ENCODE measurements around the gene ST8SIA1.
A peak's percentile ranks its signal among the peaks of the same experiment; 100 is the strongest.
"Not testable (repeated sequence)": the region's sequence is repeated elsewhere in the genome, so short reads cannot be mapped to it uniquely, and the experiment has no call there.

ST8SIA1 gene

GRCh38 chr12:22334410-22335100 is at the start of gene ST8SIA1:
Gene ST8SIA1 (minus strand): TSS chr12:22334707. CDS start chr12:22334232, 475 bp downstream.
- peak; percentile 24 for DNase-seq (ENCODE audit: low read depth)

- DNase-seq (ENCODE audit: low read depth), result no peak
Measured at GRCh38 chr12:22380031-22380430, 45.5 kb upstream of the ST8SIA1 start.

GRCh38 chr12:22377731-22378496 is 43.4 kb upstream of the ST8SIA1 start:
- DNase-seq (ENCODE audit: low read depth), result no peak

- DNase-seq (ENCODE audit: low read depth), result not testable (repeated sequence)
Measured at GRCh38 chr12:22376596-22377150, 42.2 kb upstream of the ST8SIA1 start.

GRCh38 chr12:22374508-22374907 is 40.0 kb upstream of the ST8SIA1 start:
- no peak for DNase-seq (ENCODE audit: low read depth)

- no peak for DNase-seq (ENCODE audit: low read depth)
Measured at GRCh38 chr12:22372277-22372837, 37.9 kb upstream of the ST8SIA1 start.

GRCh38 chr12:22366181-22366580 is 31.7 kb upstream of the ST8SIA1 start:
- DNase-seq (ENCODE audit: low read depth), result no peak

- DNase-seq (ENCODE audit: low read depth), result no peak
Measured at GRCh38 chr12:22361785-22362184, 27.3 kb upstream of the ST8SIA1 start.

- DNase-seq (ENCODE audit: low read depth), result no peak
Measured at GRCh38 chr12:22360774-22361173, 26.3 kb upstream of the ST8SIA1 start.

- DNase-seq (ENCODE audit: low read depth), result no peak
Measured at GRCh38 chr12:22357531-22357930, 23.0 kb upstream of the ST8SIA1 start.

GRCh38 chr12:22356231-22356630 is 21.7 kb upstream of the ST8SIA1 start:
- no peak for DNase-seq (ENCODE audit: low read depth)

- no peak for DNase-seq (ENCODE audit: low read depth)
Measured at GRCh38 chr12:22355011-22355580, 20.6 kb upstream of the ST8SIA1 start.

- no peak for DNase-seq (ENCODE audit: low read depth)
Measured at GRCh38 chr12:22353615-22354325, 19.3 kb upstream of the ST8SIA1 start.

GRCh38 chr12:22350886-22351285 is 16.4 kb upstream of the ST8SIA1 start:
- DNase-seq (ENCODE audit: low read depth), result no peak

GRCh38 chr12:22348208-22348607 is 13.7 kb upstream of the ST8SIA1 start:
- DNase-seq (ENCODE audit: low read depth), result no peak

- DNase-seq (ENCODE audit: low read depth), result no peak
Measured at GRCh38 chr12:22340143-22340542, 5.6 kb upstream of the ST8SIA1 start.

GRCh38 chr12:22339691-22340090 is 5.2 kb upstream of the ST8SIA1 start:
- no peak for DNase-seq (ENCODE audit: low read depth)

GRCh38 chr12:22335794-22336166 is 1.3 kb upstream of the ST8SIA1 start:
- DNase-seq (ENCODE audit: low read depth), result no peak

- no peak for DNase-seq (ENCODE audit: low read depth)
Measured at GRCh38 chr12:22333713-22334409, 646 bp downstream of the ST8SIA1 start.

GRCh38 chr12:22333186-22333712 is 1.3 kb downstream of the ST8SIA1 start:
- no peak for DNase-seq (ENCODE audit: low read depth)

GRCh38 chr12:22332202-22332601 is 2.3 kb downstream of the ST8SIA1 start:
- DNase-seq (ENCODE audit: low read depth), result no peak
